Measurements from ENCODE around the gene TGFA.

The TGFA gene

GRCh38 chr2:70553584-70554337 is at the start of gene TGFA:
TSS of gene TGFA (minus strand) at chr2:70553826. CDS start at chr2:70553767, 59 bp downstream.
- Histone ChIP-seq H3K36me3 (ENCODE audit: insufficient read depth, low read length) (no peaks in the 10 kb centered on the region), H3K9me3 (ENCODE audit: low read length) (no peaks in the 10 kb centered on the region), H3K4me3 (ENCODE audit: low read length) (peak within 1 kb of the TSS; percentile 33), H3K4me1 (ENCODE audit: insufficient read depth, low read length) (peaks cover 4% of the 10 kb centered on the region), H3K27me3 (ENCODE audit: insufficient read depth, low read length) (peaks cover 61% of the 10 kb centered on the region), H2AFZ (ENCODE audit: low read depth, low read length) (peak within 1 kb of the TSS; percentile 52)

- Histone ChIP-seq H2AFZ (ENCODE audit: low read depth, low read length) (no peak overlapping the region), H3K4me1 (ENCODE audit: insufficient read depth, low read length) (peaks cover 3% of the 10 kb centered on the region), H3K4me3 (ENCODE audit: low read length) (no peak overlapping the region), H3K27me3 (ENCODE audit: insufficient read depth, low read length) (peaks cover 3% of the 10 kb centered on the region), H3K9me3 (ENCODE audit: low read length) (peaks cover under 1% of the 10 kb centered on the region), H3K36me3 (ENCODE audit: insufficient read depth, low read length) (no peaks in the 10 kb centered on the region)
Measured at GRCh38 chr2:70603066-70603465, 49.4 kb upstream of the TGFA start.

GRCh38 chr2:70598197-70598596 is 44.6 kb upstream of the TGFA start:
- Histone ChIP-seq H3K4me1 (ENCODE audit: insufficient read depth, low read length) (peaks cover 4% of the 10 kb centered on the region), H3K9me3 (ENCODE audit: low read length) (peaks cover 3% of the 10 kb centered on the region), H2AFZ (ENCODE audit: low read depth, low read length) (no peak overlapping the region), H3K4me3 (ENCODE audit: low read length) (no peak overlapping the region), H3K36me3 (ENCODE audit: insufficient read depth, low read length) (no peaks in the 10 kb centered on the region), H3K27me3 (ENCODE audit: insufficient read depth, low read length) (no peaks in the 10 kb centered on the region)

GRCh38 chr2:70596739-70597138 is 43.1 kb upstream of the TGFA start:
- Histone ChIP-seq H3K27me3 (ENCODE audit: insufficient read depth, low read length) (peaks cover 3% of the 10 kb centered on the region), H3K36me3 (ENCODE audit: insufficient read depth, low read length) (no peaks in the 10 kb centered on the region), H3K4me3 (ENCODE audit: low read length) (no peak overlapping the region), H2AFZ (ENCODE audit: low read depth, low read length) (no peak overlapping the region), H3K9me3 (ENCODE audit: low read length) (peaks cover 3% of the 10 kb centered on the region), H3K4me1 (ENCODE audit: insufficient read depth, low read length) (peaks cover 4% of the 10 kb centered on the region)

GRCh38 chr2:70596293-70596692 is 42.7 kb upstream of the TGFA start:
- Histone ChIP-seq H3K36me3 (ENCODE audit: insufficient read depth, low read length) (no peaks in the 10 kb centered on the region), H3K4me1 (ENCODE audit: insufficient read depth, low read length) (peaks cover 4% of the 10 kb centered on the region), H2AFZ (ENCODE audit: low read depth, low read length) (no peak overlapping the region), H3K4me3 (ENCODE audit: low read length) (no peak overlapping the region), H3K27me3 (ENCODE audit: insufficient read depth, low read length) (peaks cover 3% of the 10 kb centered on the region), H3K9me3 (ENCODE audit: low read length) (peaks cover 3% of the 10 kb centered on the region)

- Histone ChIP-seq H3K9me3 (ENCODE audit: low read length) (no peaks in the 10 kb centered on the region), H3K4me3 (ENCODE audit: low read length) (no peak overlapping the region), H3K4me1 (ENCODE audit: insufficient read depth, low read length) (no peaks in the 10 kb centered on the region), H3K27me3 (ENCODE audit: insufficient read depth, low read length) (peaks cover 16% of the 10 kb centered on the region), H3K36me3 (ENCODE audit: insufficient read depth, low read length) (no peaks in the 10 kb centered on the region), H2AFZ (ENCODE audit: low read depth, low read length) (no peak overlapping the region)
Measured at GRCh38 chr2:70583091-70583490, 29.5 kb upstream of the TGFA start.

GRCh38 chr2:70580352-70580751 is 26.7 kb upstream of the TGFA start:
- H2AFZ ChIP-seq (ENCODE audit: low read depth, low read length), result no peak overlapping the region
- H3K36me3 ChIP-seq (ENCODE audit: insufficient read depth, low read length), result no peaks in the 10 kb centered on the region
- H3K27me3 ChIP-seq (ENCODE audit: insufficient read depth, low read length), result peaks cover 16% of the 10 kb centered on the region
- no peak overlapping the region for H3K4me3 ChIP-seq (ENCODE audit: low read length)
- no peaks in the 10 kb centered on the region for H3K9me3 ChIP-seq (ENCODE audit: low read length)
- no peaks in the 10 kb centered on the region for H3K4me1 ChIP-seq (ENCODE audit: insufficient read depth, low read length)

- Histone ChIP-seq H3K4me1 (ENCODE audit: insufficient read depth, low read length) (no peaks in the 10 kb centered on the region), H3K4me3 (ENCODE audit: low read length) (no peak overlapping the region), H3K9me3 (ENCODE audit: low read length) (no peaks in the 10 kb centered on the region), H3K36me3 (ENCODE audit: insufficient read depth, low read length) (no peaks in the 10 kb centered on the region), H3K27me3 (ENCODE audit: insufficient read depth, low read length) (peaks cover 6% of the 10 kb centered on the region), H2AFZ (ENCODE audit: low read depth, low read length) (no peak overlapping the region)
Measured at GRCh38 chr2:70574618-70575017, 21.0 kb upstream of the TGFA start.

- Histone ChIP-seq H3K36me3 (ENCODE audit: insufficient read depth, low read length) (no peaks in the 10 kb centered on the region), H3K4me3 (ENCODE audit: low read length) (no peak overlapping the region), H2AFZ (ENCODE audit: low read depth, low read length) (no peak overlapping the region), H3K27me3 (ENCODE audit: insufficient read depth, low read length) (peaks cover 3% of the 10 kb centered on the region), H3K9me3 (ENCODE audit: low read length) (no peaks in the 10 kb centered on the region), H3K4me1 (ENCODE audit: insufficient read depth, low read length) (no peaks in the 10 kb centered on the region)
Measured at GRCh38 chr2:70574109-70574508, 20.5 kb upstream of the TGFA start.

- Histone ChIP-seq H3K4me1 (ENCODE audit: insufficient read depth, low read length) (no peaks in the 10 kb centered on the region), H3K9me3 (ENCODE audit: low read length) (no peaks in the 10 kb centered on the region), H3K36me3 (ENCODE audit: insufficient read depth, low read length) (no peaks in the 10 kb centered on the region), H3K27me3 (ENCODE audit: insufficient read depth, low read length) (no peaks in the 10 kb centered on the region), H2AFZ (ENCODE audit: low read depth, low read length) (no peak overlapping the region), H3K4me3 (ENCODE audit: low read length) (no peak overlapping the region)
Measured at GRCh38 chr2:70570041-70570661, 16.5 kb upstream of the TGFA start.

GRCh38 chr2:70569559-70569958 is 15.9 kb upstream of the TGFA start:
- H3K9me3 ChIP-seq (ENCODE audit: low read length), result no peaks in the 10 kb centered on the region
- no peaks in the 10 kb centered on the region for H3K4me1 ChIP-seq (ENCODE audit: insufficient read depth, low read length)
- no peak overlapping the region for H3K4me3 ChIP-seq (ENCODE audit: low read length)
- H2AFZ ChIP-seq (ENCODE audit: low read depth, low read length), result no peak overlapping the region
- no peaks in the 10 kb centered on the region for H3K27me3 ChIP-seq (ENCODE audit: insufficient read depth, low read length)
- H3K36me3 ChIP-seq (ENCODE audit: insufficient read depth, low read length), result no peaks in the 10 kb centered on the region

- Histone ChIP-seq H3K27me3 (ENCODE audit: insufficient read depth, low read length) (no peaks in the 10 kb centered on the region), H3K4me3 (ENCODE audit: low read length) (no peak overlapping the region), H3K9me3 (ENCODE audit: low read length) (no peaks in the 10 kb centered on the region), H2AFZ (ENCODE audit: low read depth, low read length) (no peak overlapping the region), H3K4me1 (ENCODE audit: insufficient read depth, low read length) (no peaks in the 10 kb centered on the region), H3K36me3 (ENCODE audit: insufficient read depth, low read length) (no peaks in the 10 kb centered on the region)
Measured at GRCh38 chr2:70566906-70567305, 13.3 kb upstream of the TGFA start.

GRCh38 chr2:70566464-70566863 is 12.8 kb upstream of the TGFA start:
- no peaks in the 10 kb centered on the region for H3K4me1 ChIP-seq (ENCODE audit: insufficient read depth, low read length)
- no peak overlapping the region for H3K4me3 ChIP-seq (ENCODE audit: low read length)
- H3K9me3 ChIP-seq (ENCODE audit: low read length), result no peaks in the 10 kb centered on the region
- H3K36me3 ChIP-seq (ENCODE audit: insufficient read depth, low read length), result no peaks in the 10 kb centered on the region
- H3K27me3 ChIP-seq (ENCODE audit: insufficient read depth, low read length), result no peaks in the 10 kb centered on the region
- no peak overlapping the region for H2AFZ ChIP-seq (ENCODE audit: low read depth, low read length)
